Measurements from ENCODE around the gene CYB5D1.
A peak's percentile ranks its signal among the peaks of the same experiment; 100 is the strongest.
"Not testable (repeated sequence)": the region's sequence is repeated elsewhere in the genome, so short reads cannot be mapped to it uniquely, and the experiment has no call there.

Gene CYB5D1

GRCh38 chr17:7857713-7858521 is at the start of gene CYB5D1:
Gene CYB5D1 (plus strand): TSS chr17:7858003. CDS start chr17:7858135, 132 bp downstream.
- peak; percentile 73 for DNase-seq (ENCODE audit: low read depth)

GRCh38 chr17:7809086-7809790 is 48.6 kb upstream of the CYB5D1 start:
- no peak for DNase-seq (ENCODE audit: low read depth)

- DNase-seq (ENCODE audit: low read depth), result not testable (repeated sequence)
Measured at GRCh38 chr17:7809791-7810343, 47.9 kb upstream of the CYB5D1 start.

- no peak for DNase-seq (ENCODE audit: low read depth)
Measured at GRCh38 chr17:7811251-7811650, 46.6 kb upstream of the CYB5D1 start.

- no peak for DNase-seq (ENCODE audit: low read depth)
Measured at GRCh38 chr17:7814969-7815368, 42.8 kb upstream of the CYB5D1 start.

GRCh38 chr17:7816926-7817642 is 40.7 kb upstream of the CYB5D1 start:
- DNase-seq (ENCODE audit: low read depth), result no peak

GRCh38 chr17:7817643-7817964 is 40.2 kb upstream of the CYB5D1 start:
- DNase-seq (ENCODE audit: low read depth), result no peak

- DNase-seq (ENCODE audit: low read depth), result no peak
Measured at GRCh38 chr17:7818026-7818425, 39.8 kb upstream of the CYB5D1 start.

- DNase-seq (ENCODE audit: low read depth), result no peak
Measured at GRCh38 chr17:7818746-7819645, 38.8 kb upstream of the CYB5D1 start.

GRCh38 chr17:7820231-7820630 is 37.6 kb upstream of the CYB5D1 start:
- no peak for DNase-seq (ENCODE audit: low read depth)

GRCh38 chr17:7822126-7822525 is 35.7 kb upstream of the CYB5D1 start:
- no peak for DNase-seq (ENCODE audit: low read depth)

GRCh38 chr17:7823581-7824001 is 34.2 kb upstream of the CYB5D1 start:
- DNase-seq (ENCODE audit: low read depth), result no peak

GRCh38 chr17:7824021-7824924 is 33.5 kb upstream of the CYB5D1 start:
- DNase-seq (ENCODE audit: low read depth), result no peak

GRCh38 chr17:7825206-7825990 is 32.4 kb upstream of the CYB5D1 start:
- no peak for DNase-seq (ENCODE audit: low read depth)

- no peak for DNase-seq (ENCODE audit: low read depth)
Measured at GRCh38 chr17:7830616-7831015, 27.2 kb upstream of the CYB5D1 start.

GRCh38 chr17:7831233-7831632 is 26.6 kb upstream of the CYB5D1 start:
- no peak for DNase-seq (ENCODE audit: low read depth)

GRCh38 chr17:7832431-7832830 is 25.4 kb upstream of the CYB5D1 start:
- no peak for DNase-seq (ENCODE audit: low read depth)

GRCh38 chr17:7833011-7833794 is 24.6 kb upstream of the CYB5D1 start:
- no peak for DNase-seq (ENCODE audit: low read depth)
